Heart right ventricle (tissue), 16 donors: ENCODE data around the gene ANXA2. TPM values are rescaled to one million over a fixed set of nuclear protein-coding genes. Genes with fewer than 3 reads are reported as not detected.

ENCODE experiments used
- ATAC-seq, 8 donors: fragments of 200-7000 bp; cut with Tn5 transposase; one replicate each; pipeline ENCODE4 v1.9.1; 2020; ENCODE audit warnings: mild to moderate bottlenecking in 8 of 8, moderate library complexity in 8 of 8, moderate number of reproducible peaks in 1 of 8
- DNase-seq, 2 donors: peaks; one replicate each; pipeline ENCODE4 v3.0.0-alpha.2; 2020
- H3K27ac ChIP-seq, 10 donors: fragments of 200-600 bp; sonication (generic) in 2 of 10; one replicate each; pipeline versions ENCODE4 v1.5.0 to v1.8.0; 2020 to 2022; ENCODE audit warnings: mild to moderate bottlenecking in 3 of 10
- H3K27me3 ChIP-seq, 7 donors: fragments of 200-600 bp; one replicate each; pipeline ENCODE4 v1.8.0; 2021 to 2022; ENCODE audit warnings: mild to moderate bottlenecking in 2 of 7
- H3K36me3 ChIP-seq, 9 donors: fragments of 200-600 bp; sonication (generic) in 1 of 9; one replicate each; pipeline versions ENCODE4 v1.5.0 to v1.8.0; 2020 to 2022; ENCODE audit warnings: mild to moderate bottlenecking in 2 of 9
- H3K4me1 ChIP-seq, 9 donors: fragments of 200-600 bp; sonication (generic) in 1 of 9; one replicate each; pipeline versions ENCODE4 v1.5.0 to v1.8.0; 2020 to 2022; ENCODE audit warnings: mild to moderate bottlenecking in 4 of 9
- H3K4me3 ChIP-seq, 10 donors: fragments of 200-600 bp; sonication (generic) in 2 of 10; one replicate each; pipeline versions ENCODE4 v1.5.0 to v1.8.0; 2020 to 2022; ENCODE audit warnings: mild to moderate bottlenecking in 7 of 10, moderate library complexity in 2 of 10
- H3K9me3 ChIP-seq, 11 donors: fragments of 200-600 bp in 10 of 11; sonication (generic) in 2 of 11; one replicate each; pipeline versions ENCODE4 v1.5.0 to v1.8.0; 2013 to 2022; ENCODE audit warnings: mild to moderate bottlenecking in 2 of 11, control low read depth in 1 of 11, moderate library complexity in 1 of 11
- CTCF ChIP-seq, 9 donors: fragments of 200-600 bp; sonication (generic) in 2 of 9; IDR thresholded peaks; one replicate each; pipeline versions ENCODE4 v1.5.0 to v1.8.0; 2021 to 2022; ENCODE audit warnings: antibody characterized with exemption in 9 of 9, mild to moderate bottlenecking in 5 of 9, moderate library complexity in 1 of 9
- WGBS, 2 donors: extraction: QIAGEN DNeasy Blood & Tissue Kit; methylation state at CpG; one replicate each; pipeline ENCODE4 v1.1.7; 2013; ENCODE audit warnings: inconsistent platforms in 1 of 2; 5-methylcytosine and 5-hydroxymethylcytosine counted together
- intact Hi-C, 10 donors: fragments of 100-400 bp; cut with DNase I; formaldehyde crosslinking; loops; one replicate each; pipeline versions ENCODE4 v1.11.1 to v1.14.2; 2022
- polyA plus RNA-seq, 2 donors: library from polyadenylated mRNA; stranded (reverse); fragments of 200-250 nt; gene quantifications; one replicate each; pipeline ENCODE4 v1.2.3, GENCODE V29; 2013
- total RNA-seq, 10 donors: library from RNA; stranded (reverse); fragmentation: NEBNext Ultra II Directional in 3 of 10; extraction: Animal tissue kit (Norgen Biotek cat#: 25700) in 3 of 10; gene quantifications; one replicate each; pipeline versions ENCODE4 v1.2.1 to v1.2.4, GENCODE V29; 2021 to 2023
- donor health status: Arrhythmogenic right ventricular cardiomyopathy.
- donor health status: ischemic (EF 13 %, LVEDD 7.1; RV severe dilation, severe dysfunction).
- donor health status: healthy with polysubstance abuse.
- donor health status: DM: no; HTN: yes; CAD: no.
- donor health status: DM: no; HTN: no; CAD: no.
- donor health status: ischemic (EF 25% LVEDD 6.9; RV normal size, moderate dysfunction).
- donor health status: ischemic (EF 25% LVEDD 5.7; RV mildly dilated, moderate dysfunction).
- donor health status: healthy.
- donor health status: DM: yes; HTN: yes; CAD: no.
- donor health status: Ischemic cardiomyopathy.
- donor health status: ischemic (EF 35%, LVEDD 5.7; RV mildly dilated, moderate dysfunction).
- donor health status: nonischemic (EF 11% LVEDD 7.7; RV severe dilation, severe dysfunction).
- donor health status: DM: yes; HTN: yes; CAD: no.
- donor health status: PGD.
- donor health status: ischemic (EF 29% LVEDD 5.4; RV normal size, mild dysfunction).
- donor health status: nonischemic (EF 23%, LVEDD 6.1; RV moderate dilation, normal function).

Gene ANXA2
- total and polyA plus RNA-seq, 12 donors: 98.7 to 539 (median 145) TPM

- intact Hi-C loops: no loop called here
- TF ChIP-seq CTCF (IDR thresholded peaks at IDR 0.05): no peak
- Histone ChIP-seq H3K9me3 (no peaks in the 10 kb centered on the region), H3K27me3 (no peaks in the 10 kb centered on the region), H3K4me3 (no peak overlapping the region), H3K4me1 (no peaks in the 10 kb centered on the region), H3K27ac (no peak overlapping the region), H3K36me3 (peaks cover 5 to 96% (median 92%) of the 10 kb centered on the region in 9 donors)
- DNase-seq (no peak), ATAC-seq (no peak)
- 84 to 86% methylated on average over 3 of the region's 3 CpGs for WGBS, 2 donors
Observed at GRCh38 chr15:60351066-60351465, 46.7 kb downstream of the ANXA2 start.

- DNase-seq (no peak), ATAC-seq (no peak)
- 99 to 100% methylated on average over 2 of the region's 2 CpGs for WGBS, 2 donors
- H3K27ac ChIP-seq: no peak overlapping the region
- H3K4me3 ChIP-seq: no peak overlapping the region
- TF ChIP-seq CTCF (IDR thresholded peaks at IDR 0.05): no peak
- no peaks in the 10 kb centered on the region for H3K27me3 ChIP-seq
- peaks cover 5 to 96% (median 87%) of the 10 kb centered on the region in 9 donors for H3K36me3 ChIP-seq
- no peaks in the 10 kb centered on the region for H3K4me1 ChIP-seq
- intact Hi-C loops: no loop called here
- no peaks in the 10 kb centered on the region for H3K9me3 ChIP-seq
Observed at GRCh38 chr15:60350108-60350507, 47.7 kb downstream of the ANXA2 start.

- ATAC-seq: no peak
- intact Hi-C loops: no loop called here
- Histone ChIP-seq H3K4me3 (no peak overlapping the region), H3K27me3 (no peaks in the 10 kb centered on the region), H3K27ac (no peak overlapping the region), H3K36me3 (peaks cover 5 to 96% (median 82%) of the 10 kb centered on the region in 9 donors), H3K9me3 (no peaks in the 10 kb centered on the region), H3K4me1 (no peaks in the 10 kb centered on the region)
- 93 to 96% methylated on average over 2 of the region's 2 CpGs for WGBS, 2 donors
- no peak for DNase-seq
- TF ChIP-seq CTCF (IDR thresholded peaks at IDR 0.05): no peak
Observed at GRCh38 chr15:60349589-60349988, 48.2 kb downstream of the ANXA2 start.

- TF ChIP-seq CTCF (IDR thresholded peaks at IDR 0.05): no peak
- H3K27ac ChIP-seq: no peak overlapping the region
- 91 to 93% methylated on average over 13 of the region's 13 CpGs for WGBS, 2 donors
- no peak for ATAC-seq
- H3K4me3 ChIP-seq: no peak overlapping the region
- intact Hi-C loops: no loop called here
- no peaks in the 10 kb centered on the region for H3K9me3 ChIP-seq
- peaks cover 0 to 9% (median 0%) of the 10 kb centered on the region in 9 donors for H3K4me1 ChIP-seq
- H3K27me3 ChIP-seq: no peaks in the 10 kb centered on the region
- no peak for DNase-seq
- peaks cover 5 to 78% (median 62%) of the 10 kb centered on the region in 9 donors for H3K36me3 ChIP-seq
Observed at GRCh38 chr15:60347480-60348049, 50.2 kb downstream of the ANXA2 start.
